ENCODE data around the gene FAT1.

The FAT1 gene

GRCh38 chr4:186755550-186756519 lies 32.2 kb upstream of the FAT1 start:
- no peak for DNase-seq (ENCODE audit: low read depth, low spot score)
- H3K4me3 ChIP-seq (ENCODE audit: low read length), result no peak overlapping the region

- no peak overlapping the region for H3K4me3 ChIP-seq (ENCODE audit: low read length)
- DNase-seq (ENCODE audit: low read depth, low spot score), result no peak
Observed at GRCh38 chr4:186754976-186755375, 31.3 kb upstream of the FAT1 start.

GRCh38 chr4:186752325-186752724 lies 28.7 kb upstream of the FAT1 start:
- H3K4me3 ChIP-seq (ENCODE audit: low read length), result no peak overlapping the region
- DNase-seq (ENCODE audit: low read depth, low spot score), result no peak

GRCh38 chr4:186749611-186750281 lies 26.1 kb upstream of the FAT1 start:
- no peak for DNase-seq (ENCODE audit: low read depth, low spot score)
- no peak overlapping the region for H3K4me3 ChIP-seq (ENCODE audit: low read length)

- no peak overlapping the region for H3K4me3 ChIP-seq (ENCODE audit: low read length)
- DNase-seq (ENCODE audit: low read depth, low spot score), result no peak
Observed at GRCh38 chr4:186746581-186746980, 22.9 kb upstream of the FAT1 start.

GRCh38 chr4:186743261-186743660 lies 19.6 kb upstream of the FAT1 start:
- DNase-seq (ENCODE audit: low read depth, low spot score), result no peak

GRCh38 chr4:186740822-186741221 lies 17.2 kb upstream of the FAT1 start:
- no peak overlapping the region for H3K4me3 ChIP-seq (ENCODE audit: low read length)
- DNase-seq (ENCODE audit: low read depth, low spot score), result no peak

More at GRCh38 chr4:186743261-186743660, 19.6 kb upstream of the FAT1 start:
- H3K4me3 ChIP-seq (ENCODE audit: low read length), result no peak overlapping the region

GRCh38 chr4:186739802-186740434 lies 16.3 kb upstream of the FAT1 start:
- DNase-seq (ENCODE audit: low read depth, low spot score), result no peak
- H3K4me3 ChIP-seq (ENCODE audit: low read length), result no peak overlapping the region

GRCh38 chr4:186739317-186739716 lies 15.7 kb upstream of the FAT1 start:
- H3K4me3 ChIP-seq (ENCODE audit: low read length), result no peak overlapping the region

GRCh38 chr4:186738421-186738820 lies 14.8 kb upstream of the FAT1 start:
- no peak for DNase-seq (ENCODE audit: low read depth, low spot score)
- no peak overlapping the region for H3K4me3 ChIP-seq (ENCODE audit: low read length)

More at GRCh38 chr4:186739317-186739716, 15.7 kb upstream of the FAT1 start:
- no peak for DNase-seq (ENCODE audit: low read depth, low spot score)

- no peak for DNase-seq (ENCODE audit: low read depth, low spot score)
Observed at GRCh38 chr4:186737427-186737826, 13.8 kb upstream of the FAT1 start.

GRCh38 chr4:186736466-186736865 lies 12.8 kb upstream of the FAT1 start:
- no peak for DNase-seq (ENCODE audit: low read depth, low spot score)

More at GRCh38 chr4:186737427-186737826, 13.8 kb upstream of the FAT1 start:
- no peak overlapping the region for H3K4me3 ChIP-seq (ENCODE audit: low read length)

GRCh38 chr4:186734251-186734650 lies 10.6 kb upstream of the FAT1 start:
- DNase-seq (ENCODE audit: low read depth, low spot score), result no peak
- no peak overlapping the region for H3K4me3 ChIP-seq (ENCODE audit: low read length)

More at GRCh38 chr4:186736466-186736865, 12.8 kb upstream of the FAT1 start:
- no peak overlapping the region for H3K4me3 ChIP-seq (ENCODE audit: low read length)

GRCh38 chr4:186733778-186734177 lies 10.1 kb upstream of the FAT1 start:
- no peak for DNase-seq (ENCODE audit: low read depth, low spot score)
- no peak overlapping the region for H3K4me3 ChIP-seq (ENCODE audit: low read length)

GRCh38 chr4:186730621-186731020 lies 7.0 kb upstream of the FAT1 start:
- DNase-seq (ENCODE audit: low read depth, low spot score), result no peak
- H3K4me3 ChIP-seq (ENCODE audit: low read length), result no peak overlapping the region

- DNase-seq (ENCODE audit: low read depth, low spot score), result no peak
- H3K4me3 ChIP-seq (ENCODE audit: low read length), result no peak overlapping the region
Observed at GRCh38 chr4:186729856-186730255, 6.2 kb upstream of the FAT1 start.

- DNase-seq (ENCODE audit: low read depth, low spot score), result no peak
- H3K4me3 ChIP-seq (ENCODE audit: low read length), result no peak overlapping the region
Observed at GRCh38 chr4:186728631-186729271, 5.1 kb upstream of the FAT1 start.

- no peak for DNase-seq (ENCODE audit: low read depth, low spot score)
Observed at GRCh38 chr4:186727977-186728519, 4.4 kb upstream of the FAT1 start.

More at GRCh38 chr4:186727977-186728519, 4.4 kb upstream of the FAT1 start:
- no peak overlapping the region for H3K4me3 ChIP-seq (ENCODE audit: low read length)

Measured in Jurkat, Clone E6-1 (cell line).